HG03439 (cell line): ENCODE results near the gene GATA2.

Source experiments
- ATAC-seq: cut with Tn5 transposase; IDR thresholded peaks from one replicate; pipeline ENCODE4 v1.9.1; 2021; ENCODE audit warnings: mild to moderate bottlenecking, moderate library complexity; ENCODE audit not compliant: unreplicated experiment

GATA2 gene

GRCh38 chr3:128492671-128493569, at the start of gene GATA2:
Gene GATA2 (minus strand): TSS chr3:128493201. CDS start chr3:128487031, 6,170 bp downstream.
- ATAC-seq = no peak

DNA sequence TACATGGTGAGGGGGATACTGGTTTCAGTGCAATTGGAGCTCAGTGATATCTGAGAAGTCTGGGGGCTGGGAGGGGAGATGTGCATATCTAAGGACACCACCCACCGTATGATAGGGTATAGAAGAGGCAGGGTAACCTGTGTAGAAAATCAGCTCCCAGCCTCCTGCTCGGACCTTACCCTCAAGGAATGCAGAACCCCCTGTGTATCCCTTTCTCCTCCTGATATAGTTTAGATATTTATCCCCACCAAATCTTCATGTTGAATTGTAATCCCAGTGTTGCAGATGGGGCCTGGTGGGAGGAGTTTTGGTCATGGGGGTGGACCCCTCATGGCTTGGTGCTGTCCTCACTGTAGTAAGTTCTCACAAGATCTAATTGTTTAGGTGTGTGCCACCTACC, 48.2 kb upstream of the GATA2 start:
- ATAC-seq = no peak

GRCh38 chr3:128539376-128539775, 46.4 kb upstream of the GATA2 start:
- no peak for ATAC-seq

DNA sequence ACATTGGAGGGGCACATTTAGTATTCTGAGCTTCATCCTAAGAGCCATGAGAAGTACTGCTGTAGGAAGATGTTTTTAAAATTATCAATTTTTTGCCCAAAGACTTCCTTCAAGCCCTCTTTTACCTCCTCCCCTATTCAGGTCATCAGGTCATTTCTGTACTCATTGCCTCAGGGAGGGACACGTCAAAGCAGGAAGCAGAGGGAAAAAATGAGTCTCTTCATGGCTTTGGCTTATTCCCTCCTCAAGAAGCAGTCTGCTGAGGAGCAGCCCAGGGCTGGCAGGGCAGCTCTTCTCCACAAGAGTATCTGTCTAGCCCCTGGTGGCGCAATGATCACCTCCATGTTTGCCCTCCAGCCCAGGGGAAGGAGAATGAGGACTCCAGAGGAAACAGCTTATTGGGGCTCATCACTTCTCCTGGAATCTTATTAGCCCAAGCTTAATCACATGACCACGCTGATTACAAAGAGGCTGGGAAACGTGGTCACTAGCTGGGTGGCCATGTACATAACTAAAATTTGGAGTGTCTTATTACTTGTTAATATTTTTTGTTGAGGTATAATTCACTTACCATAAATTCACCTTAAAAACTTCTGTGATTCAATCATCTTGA, 44.2 kb upstream of the GATA2 start:
- no peak for ATAC-seq

- no peak for ATAC-seq
These were observed 39.3 kb upstream of the GATA2 start for GRCh38 chr3:128532012-128532983.

- ATAC-seq = no peak
These were observed 31.6 kb upstream of the GATA2 start for GRCh38 chr3:128524374-128525299.

DNA sequence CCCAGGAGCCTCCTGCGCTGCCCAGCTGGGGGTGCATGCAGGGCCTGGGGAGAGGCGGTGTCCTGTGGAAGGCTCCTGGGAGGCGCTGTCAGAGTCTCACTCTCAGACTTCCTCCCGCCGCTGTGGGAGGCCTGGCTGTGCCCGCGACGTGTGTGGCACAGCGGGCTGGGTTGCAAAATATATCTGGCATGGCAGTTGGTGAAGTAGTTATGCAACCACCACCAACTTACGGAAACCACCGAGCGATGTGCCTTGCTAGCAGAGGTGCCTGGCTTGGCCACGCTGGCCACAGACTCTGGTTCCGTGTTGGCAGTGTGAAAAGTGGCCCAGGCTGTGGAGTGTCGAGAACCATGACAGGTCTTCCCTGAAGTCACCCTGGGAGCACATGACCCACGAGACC, 30.6 kb upstream of the GATA2 start:
- no peak for ATAC-seq

DNA sequence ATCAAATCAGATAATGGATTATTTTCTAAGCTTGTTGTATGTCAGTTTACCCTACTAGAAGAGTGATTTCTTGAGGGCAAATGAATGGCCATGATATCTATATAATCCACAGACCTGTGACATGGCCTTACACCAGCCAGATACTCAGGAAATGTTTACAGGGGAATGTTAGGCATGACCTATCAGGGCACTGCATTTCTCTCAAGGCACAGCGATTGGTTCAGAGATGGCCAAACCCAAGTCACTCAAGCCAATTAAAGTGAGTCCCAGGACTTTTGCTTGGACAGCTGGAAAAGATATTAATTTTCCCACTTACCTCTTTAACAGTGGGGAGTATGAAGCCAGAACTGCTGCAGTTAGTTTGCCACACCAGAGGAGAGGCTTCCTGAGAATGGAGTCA, 28.7 kb upstream of the GATA2 start:
- no peak for ATAC-seq

DNA sequence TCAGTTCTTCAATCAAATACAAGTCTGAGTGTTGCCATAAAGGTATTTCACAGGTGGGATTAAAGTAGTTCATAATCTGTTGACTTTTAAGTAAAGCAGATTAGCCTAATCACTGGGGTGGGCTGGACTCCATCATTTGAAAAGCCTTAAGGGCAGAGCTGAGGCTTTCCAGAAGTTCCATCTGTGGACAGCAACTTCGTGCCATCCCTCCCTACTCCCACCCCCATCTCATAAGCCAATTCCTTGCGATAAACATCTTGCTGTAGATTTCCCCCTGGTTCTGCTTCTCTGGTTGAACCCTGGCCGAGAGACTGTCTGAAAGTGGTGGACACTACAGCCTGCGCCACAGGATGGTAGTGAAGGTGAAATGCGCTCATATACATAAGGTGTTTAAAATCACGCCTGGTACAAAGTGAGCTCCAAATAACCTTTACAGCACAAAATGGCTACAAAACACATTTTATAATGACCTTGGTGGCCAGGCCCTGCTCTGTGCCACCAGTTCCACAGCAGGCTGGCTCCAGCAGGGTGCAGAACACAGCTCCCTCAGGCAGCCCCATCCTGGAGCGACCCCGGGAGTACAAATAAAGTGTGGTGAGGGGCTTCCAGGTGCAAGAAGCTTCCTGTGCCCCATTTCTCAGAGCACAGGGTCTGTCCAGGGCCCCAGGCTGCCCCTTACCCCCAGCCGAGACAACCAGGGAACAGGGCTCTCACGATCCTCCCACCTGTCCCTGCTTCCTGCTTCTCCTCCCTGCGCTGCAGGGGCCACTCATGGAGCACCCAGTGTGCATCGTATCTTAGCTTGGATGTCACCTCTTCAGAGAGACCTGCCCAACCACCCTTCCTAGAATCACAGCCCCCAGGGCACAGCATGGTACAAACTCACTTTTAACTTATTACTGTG, 25.8 kb upstream of the GATA2 start:
- no peak for ATAC-seq

- no peak for ATAC-seq
These were observed 24.6 kb upstream of the GATA2 start for GRCh38 chr3:128517648-128518047.

DNA sequence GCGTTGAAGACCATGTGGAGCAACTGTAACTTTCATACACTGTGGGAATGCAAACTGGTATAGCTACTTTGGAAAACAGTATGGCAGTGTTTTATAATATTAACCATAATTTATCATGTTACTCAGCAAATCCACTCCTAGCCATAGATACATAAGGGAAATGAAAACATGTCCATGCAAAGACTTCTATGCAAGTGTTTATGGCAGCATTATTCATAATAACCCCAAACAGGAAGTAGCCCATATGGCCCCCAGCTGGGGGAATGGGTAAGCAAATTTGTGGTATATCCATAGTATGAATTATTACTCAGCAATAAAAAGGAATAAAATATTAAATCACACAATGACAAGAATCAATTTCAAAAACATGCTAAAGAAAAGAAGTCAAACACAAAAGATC, 23.0 kb upstream of the GATA2 start:
- ATAC-seq = no peak

DNA sequence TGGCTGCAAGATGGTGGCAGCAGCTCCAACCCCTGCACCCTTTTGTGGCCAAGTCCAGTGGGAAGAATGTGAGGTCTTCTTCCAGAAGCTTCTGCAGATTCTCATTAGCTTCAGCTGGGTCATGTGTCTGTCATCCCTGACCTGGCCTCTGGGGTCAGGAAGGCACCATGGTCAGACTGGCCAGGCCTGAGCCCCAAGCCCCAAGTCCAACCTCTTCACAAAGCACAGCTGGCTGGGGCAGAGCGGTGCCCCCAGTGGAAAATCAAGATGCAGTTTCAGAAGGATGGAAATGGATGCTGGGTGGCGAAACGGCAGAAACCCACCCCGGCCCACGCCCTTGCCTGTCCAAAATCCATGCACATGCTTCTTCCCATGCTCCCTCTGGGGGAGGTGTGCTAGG, 15.9 kb upstream of the GATA2 start:
- ATAC-seq = no peak

GRCh38 chr3:128506754-128507153, 13.8 kb upstream of the GATA2 start:
- ATAC-seq = no peak

- no peak for ATAC-seq
These were observed 12.8 kb upstream of the GATA2 start for GRCh38 chr3:128505771-128506170.

DNA sequence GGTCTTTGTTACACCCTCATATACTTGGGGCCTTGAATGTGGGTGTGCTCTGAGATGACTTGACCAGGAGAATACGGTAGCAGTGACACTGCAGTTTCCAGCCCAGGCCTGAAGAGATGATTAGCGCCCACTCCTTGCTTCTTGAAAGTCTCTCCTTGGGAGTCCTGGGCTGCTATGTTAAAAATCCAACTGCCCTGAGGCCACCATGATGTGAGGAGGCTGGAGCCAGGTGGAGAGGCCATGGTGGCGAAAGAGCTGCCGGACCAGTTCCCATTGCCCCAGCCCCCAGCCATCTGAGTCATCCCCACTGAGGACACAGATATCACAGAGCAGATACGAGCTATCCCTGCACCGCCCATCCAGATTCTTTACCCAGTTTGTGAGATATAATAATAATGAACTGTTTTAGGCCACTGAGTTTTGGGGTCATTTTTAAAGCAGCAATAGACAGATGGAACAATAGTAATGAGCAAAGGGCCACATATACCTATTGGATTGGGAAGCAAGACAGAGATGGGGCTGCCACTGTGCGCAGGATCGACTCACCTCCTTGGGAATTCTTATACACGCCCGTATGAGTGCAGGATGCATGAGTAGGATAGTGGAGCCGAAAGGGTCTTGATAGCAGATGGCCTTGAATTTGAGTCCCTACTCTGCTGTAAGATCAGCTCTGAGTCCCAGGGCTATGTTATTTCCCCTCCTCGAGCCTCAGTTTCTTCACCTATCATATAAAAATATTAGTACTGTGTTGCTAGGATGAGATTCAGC, 12.1 kb upstream of the GATA2 start:
- ATAC-seq = no peak

GRCh38 chr3:128504533-128504915, 11.5 kb upstream of the GATA2 start:
- ATAC-seq = no peak

GRCh38 chr3:128503751-128504532, 10.9 kb upstream of the GATA2 start:
- no peak for ATAC-seq
